DMS 273 (cell line): ENCODE measurements around the gene NOG.

Experiments
- DNase-seq: peaks from one replicate; lab custom pipeline; 2025; ENCODE audit not compliant: unreplicated experiment; lab: John Stamatoyannopoulos, UW

NOG gene

DNA sequence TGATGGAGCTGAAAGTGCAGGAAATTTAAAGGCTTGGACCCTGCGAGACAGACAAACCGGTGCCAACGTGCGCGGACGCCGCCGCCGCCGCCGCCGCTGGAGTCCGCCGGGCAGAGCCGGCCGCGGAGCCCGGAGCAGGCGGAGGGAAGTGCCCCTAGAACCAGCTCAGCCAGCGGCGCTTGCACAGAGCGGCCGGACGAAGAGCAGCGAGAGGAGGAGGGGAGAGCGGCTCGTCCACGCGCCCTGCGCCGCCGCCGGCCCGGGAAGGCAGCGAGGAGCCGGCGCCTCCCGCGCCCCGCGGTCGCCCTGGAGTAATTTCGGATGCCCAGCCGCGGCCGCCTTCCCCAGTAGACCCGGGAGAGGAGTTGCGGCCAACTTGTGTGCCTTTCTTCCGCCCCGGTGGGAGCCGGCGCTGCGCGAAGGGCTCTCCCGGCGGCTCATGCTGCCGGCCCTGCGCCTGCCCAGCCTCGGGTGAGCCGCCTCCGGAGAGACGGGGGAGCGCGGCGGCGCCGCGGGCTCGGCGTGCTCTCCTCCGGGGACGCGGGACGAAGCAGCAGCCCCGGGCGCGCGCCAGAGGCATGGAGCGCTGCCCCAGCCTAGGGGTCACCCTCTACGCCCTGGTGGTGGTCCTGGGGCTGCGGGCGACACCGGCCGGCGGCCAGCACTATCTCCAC lies at the start of gene NOG:
Gene NOG (plus strand): TSS at position 54 of the 674 bp plus-strand sequence. CDS start 525 bp downstream, at position 579.
- DNase-seq: peak; percentile 92

DNA sequence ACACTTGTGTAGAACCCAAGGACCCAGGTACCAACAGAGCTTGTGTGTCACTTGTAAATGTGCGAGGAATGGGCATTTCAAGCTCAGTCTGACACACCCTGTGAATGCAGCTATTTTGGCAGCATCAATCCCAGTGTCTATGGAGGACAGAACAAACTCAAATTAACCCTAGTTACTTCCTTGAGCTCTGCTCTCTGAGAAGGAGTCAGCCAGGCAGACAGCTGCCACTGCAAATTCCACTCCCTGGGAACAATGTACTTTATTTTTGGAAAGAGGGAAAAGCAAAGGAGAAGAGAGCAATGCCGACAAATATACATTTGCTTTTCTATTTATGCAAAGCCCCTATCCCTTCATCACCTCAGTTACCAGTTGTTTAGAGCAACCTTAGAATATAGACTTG lies 48.4 kb upstream of the NOG start:
- no peak for DNase-seq

- no peak for DNase-seq
Measured at GRCh38 chr17:56545930-56546329, 47.6 kb upstream of the NOG start.

DNA sequence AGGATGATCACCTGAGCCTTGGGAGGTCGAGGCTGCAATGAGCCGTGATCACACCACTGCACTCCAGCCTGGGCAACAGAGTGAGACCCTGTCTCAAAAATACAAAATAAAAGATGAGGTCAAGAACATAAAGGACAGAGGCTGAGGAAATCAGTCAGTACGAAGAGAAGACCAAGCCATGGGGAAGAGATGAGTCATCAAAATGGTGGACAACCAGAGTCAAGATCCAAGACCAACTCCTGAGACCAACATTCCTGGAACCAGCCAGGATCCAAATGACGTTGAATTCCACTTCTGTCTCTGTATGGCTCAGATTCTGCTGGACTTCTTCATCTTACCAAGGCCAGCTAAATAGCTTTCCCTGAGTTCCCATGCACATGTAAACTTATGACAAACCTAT lies 44.8 kb upstream of the NOG start:
- no peak for DNase-seq

GRCh38 chr17:56549501-56549900 lies 44.0 kb upstream of the NOG start:
- no peak for DNase-seq

DNA sequence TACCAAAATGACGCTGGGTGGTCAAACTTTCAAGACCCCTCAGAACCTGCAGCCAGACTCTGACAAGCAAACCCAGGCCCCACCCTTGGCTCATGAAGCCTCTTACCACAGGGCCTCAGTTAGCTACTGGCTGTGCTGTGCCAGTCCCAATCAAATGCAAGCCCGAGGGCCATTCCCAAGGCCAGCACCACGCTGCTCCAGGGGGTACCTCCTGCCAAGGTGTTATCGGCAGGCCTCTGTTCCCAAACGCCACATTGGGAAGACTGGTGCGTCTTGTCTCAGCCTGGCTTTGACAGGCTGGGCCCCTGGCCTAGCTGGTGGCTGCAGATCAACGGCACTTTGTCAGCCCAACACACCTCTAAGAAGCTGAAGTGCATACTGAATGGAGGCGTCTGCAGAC lies 35.8 kb upstream of the NOG start:
- no peak for DNase-seq

GRCh38 chr17:56558088-56558487 lies 35.4 kb upstream of the NOG start:
- DNase-seq: no peak

- DNase-seq: no peak
Measured at GRCh38 chr17:56570199-56570598, 23.3 kb upstream of the NOG start.

DNA sequence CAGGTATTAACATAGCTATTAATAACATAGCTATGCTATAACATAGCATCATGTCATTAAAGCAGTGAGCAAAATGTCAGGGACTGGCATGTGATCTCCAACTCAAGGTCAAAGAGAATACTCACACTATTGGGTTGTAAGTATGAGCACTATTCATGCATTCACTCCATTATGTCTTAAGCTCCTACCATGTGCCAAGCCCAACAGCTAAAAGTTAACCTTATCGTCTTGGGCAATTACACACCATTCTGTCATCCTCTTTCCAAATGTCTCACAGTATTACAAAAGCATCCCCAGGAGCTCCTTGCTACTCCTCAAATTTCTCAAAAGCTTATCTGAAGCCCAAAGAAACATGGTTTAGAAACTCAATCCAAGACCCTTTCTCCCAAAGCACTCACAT lies 22.0 kb upstream of the NOG start:
- DNase-seq: no peak

DNA sequence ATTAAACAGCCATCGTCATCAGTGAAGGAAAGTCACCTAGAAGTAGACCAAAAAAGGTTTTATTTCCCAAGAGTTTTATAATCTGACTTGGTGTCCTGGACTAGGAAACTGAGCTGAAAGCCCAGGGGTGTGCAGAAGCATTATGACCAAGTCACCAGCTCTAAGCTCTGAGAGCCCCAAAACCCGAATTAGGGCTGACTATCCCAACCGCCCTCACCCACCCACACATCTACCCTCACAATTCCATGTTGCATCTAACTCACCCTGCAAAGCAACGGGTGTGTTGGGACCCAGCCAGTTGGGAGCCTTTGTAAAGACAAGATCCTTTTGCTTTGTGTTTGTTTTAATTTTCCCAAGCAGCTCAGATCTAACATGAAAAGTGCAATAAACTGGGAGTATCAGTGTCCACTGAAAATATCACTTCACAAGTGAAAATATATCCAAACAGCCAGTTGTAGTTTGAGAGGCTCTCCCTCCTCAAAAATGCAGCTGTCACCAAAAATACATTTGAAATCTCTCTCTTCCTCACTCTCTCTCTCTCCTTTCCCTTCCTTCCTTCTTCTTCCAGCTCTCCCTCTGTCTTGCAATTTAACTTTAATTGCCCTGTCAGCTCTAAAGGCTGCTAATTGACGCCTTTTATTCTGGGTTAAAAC lies 16.2 kb upstream of the NOG start:
- no peak for DNase-seq

GRCh38 chr17:56577843-56578204 lies 15.7 kb upstream of the NOG start:
- DNase-seq: no peak

- peak; percentile 43 for DNase-seq
Measured at GRCh38 chr17:56581635-56582627, 11.6 kb upstream of the NOG start.

DNA sequence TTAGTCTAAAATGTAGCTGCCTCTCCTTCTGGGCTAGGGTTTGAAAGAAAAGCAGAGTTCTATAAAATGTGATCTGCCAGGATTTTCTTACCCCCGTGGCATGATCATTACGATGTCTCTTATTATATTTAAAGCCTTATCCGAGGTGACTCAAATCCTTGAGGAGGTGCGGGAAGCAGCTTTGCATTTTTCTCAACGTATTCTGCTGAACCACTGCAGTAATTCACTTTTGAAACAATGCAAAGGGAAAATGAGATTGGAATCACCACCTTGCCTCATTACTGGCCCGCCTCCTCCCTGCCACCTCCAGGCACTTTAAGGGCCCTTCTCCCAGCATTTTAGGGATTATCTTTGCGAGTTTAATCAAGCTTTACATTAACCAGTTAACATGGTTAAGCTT lies 9.7 kb upstream of the NOG start:
- DNase-seq: no peak

DNA sequence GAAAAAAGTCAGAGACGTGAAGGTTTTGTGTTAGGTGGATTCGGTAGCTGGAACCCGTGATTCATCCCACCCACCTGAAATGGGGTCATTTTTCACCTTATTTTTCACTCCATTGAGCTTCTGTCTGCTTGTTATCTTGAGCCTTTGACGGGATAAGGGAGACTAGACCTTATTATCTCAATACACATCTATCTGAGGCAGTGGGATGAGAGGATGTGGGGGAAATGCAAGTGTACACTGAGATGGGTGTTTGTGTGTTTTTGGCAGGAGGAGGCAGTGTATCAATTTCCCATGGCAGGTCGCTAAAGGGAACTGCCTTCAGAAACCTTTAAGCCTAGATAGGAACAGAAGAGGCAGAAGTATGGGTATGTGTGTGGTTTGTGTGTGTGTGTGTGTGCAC lies 6.2 kb upstream of the NOG start:
- no peak for DNase-seq

- DNase-seq: peak; percentile 95
Measured at GRCh38 chr17:56592487-56593085, 913 bp upstream of the NOG start.

GRCh38 chr17:56593086-56593645 lies 333 bp upstream of the NOG start:
- peak; percentile 95 for DNase-seq

DNA sequence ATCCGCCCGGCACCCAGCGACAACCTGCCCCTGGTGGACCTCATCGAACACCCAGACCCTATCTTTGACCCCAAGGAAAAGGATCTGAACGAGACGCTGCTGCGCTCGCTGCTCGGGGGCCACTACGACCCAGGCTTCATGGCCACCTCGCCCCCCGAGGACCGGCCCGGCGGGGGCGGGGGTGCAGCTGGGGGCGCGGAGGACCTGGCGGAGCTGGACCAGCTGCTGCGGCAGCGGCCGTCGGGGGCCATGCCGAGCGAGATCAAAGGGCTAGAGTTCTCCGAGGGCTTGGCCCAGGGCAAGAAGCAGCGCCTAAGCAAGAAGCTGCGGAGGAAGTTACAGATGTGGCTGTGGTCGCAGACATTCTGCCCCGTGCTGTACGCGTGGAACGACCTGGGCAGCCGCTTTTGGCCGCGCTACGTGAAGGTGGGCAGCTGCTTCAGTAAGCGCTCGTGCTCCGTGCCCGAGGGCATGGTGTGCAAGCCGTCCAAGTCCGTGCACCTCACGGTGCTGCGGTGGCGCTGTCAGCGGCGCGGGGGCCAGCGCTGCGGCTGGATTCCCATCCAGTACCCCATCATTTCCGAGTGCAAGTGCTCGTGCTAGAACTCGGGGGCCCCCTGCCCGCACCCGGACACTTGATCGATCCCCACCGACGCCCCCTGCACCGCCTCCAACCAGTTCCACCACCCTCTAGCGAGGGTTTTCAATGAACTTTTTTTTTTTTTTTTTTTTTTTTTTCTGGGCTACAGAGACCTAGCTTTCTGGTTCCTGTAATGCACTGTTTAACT lies 1.0 kb downstream of the NOG start:
- DNase-seq: peak; percentile 80

GRCh38 chr17:56595108-56595418 lies 1.6 kb downstream of the NOG start:
- peak; percentile 50 for DNase-seq

DNA sequence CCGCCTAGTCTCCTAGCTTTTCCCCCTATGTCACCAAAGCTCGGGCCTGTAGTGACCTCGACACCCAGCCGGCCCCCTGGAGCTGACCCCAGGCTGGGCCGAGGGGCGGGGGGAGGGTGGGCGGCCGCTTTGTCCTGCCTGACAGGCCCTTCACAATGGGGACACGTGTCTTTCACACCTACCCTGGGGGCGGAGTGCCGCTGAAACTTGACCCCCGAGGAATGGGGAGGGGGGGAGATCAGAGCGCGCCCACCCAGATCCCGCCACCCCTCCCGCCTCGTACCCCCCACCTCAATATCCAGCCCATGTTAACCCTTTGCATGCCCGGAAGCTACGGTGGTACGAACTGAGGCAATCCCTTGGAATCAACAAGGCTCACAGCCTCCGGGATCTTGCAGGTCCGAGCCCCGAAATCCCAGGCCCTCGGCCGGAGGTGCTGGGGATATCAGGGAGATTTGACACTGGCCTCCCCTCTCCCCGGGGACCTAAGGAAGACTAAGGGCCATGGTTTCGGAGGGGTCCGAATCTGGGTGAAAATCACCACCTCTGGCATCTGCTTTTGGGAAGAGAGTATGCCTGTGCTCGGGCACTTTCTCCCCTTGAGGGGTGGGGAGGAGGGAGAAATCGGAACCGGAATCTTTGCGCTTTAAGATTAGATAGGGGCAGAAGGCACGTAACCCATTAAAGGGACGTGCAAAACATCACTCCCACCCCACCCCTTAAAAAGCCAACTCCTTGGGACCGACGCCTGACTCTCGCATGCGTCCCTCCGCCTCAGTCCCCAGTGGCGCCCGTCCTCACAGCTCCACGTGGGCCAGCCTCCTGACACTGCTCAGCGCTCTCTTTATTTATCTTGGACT lies 2.6 kb downstream of the NOG start:
- DNase-seq: peak; percentile 85
